Activated T-cell treated with anti-CD3 and anti-CD28 coated beads, Interleukin-2, amount 50 U/mL, for 4 hours (primary cell): ENCODE measurements around the gene SOCS7. TPM values are rescaled to one million over a fixed set of nuclear protein-coding genes. Genes with fewer than 3 reads are reported as not detected.
"Not testable (repeated sequence)": the region's sequence is repeated elsewhere in the genome, so short reads cannot be mapped to it uniquely, and the experiment has no call there.

ENCODE experiments used
- ATAC-seq, 2 donors: fragments of 200-7000 bp; cut with Tn5 transposase; one replicate each; pipeline ENCODE4 v1.10.0; 2021
- DNase-seq: peaks from one replicate; pipeline ENCODE4 v3.0.0-alpha.2; 2020
- H3K27me3 Mint-ChIP-seq: one replicate; pipeline ENCODE4 v1.8.0; 2021; ENCODE audit warnings: low read depth, mixed read lengths
- H3K36me3 Mint-ChIP-seq: one replicate; pipeline ENCODE4 v1.8.0; 2022; ENCODE audit warnings: mixed read lengths; ENCODE audit not compliant: insufficient read depth
- H3K4me1 Mint-ChIP-seq: one replicate; pipeline ENCODE4 v1.8.0; 2021; ENCODE audit warnings: low read depth, mixed read lengths
- H3K4me3 Mint-ChIP-seq: one replicate; pipeline ENCODE4 v1.8.0; 2021; ENCODE audit warnings: mild to moderate bottlenecking, moderate library complexity, mixed read lengths
- H3K9me3 Mint-ChIP-seq: one replicate; pipeline ENCODE4 v1.8.0; 2021; ENCODE audit warnings: mixed read lengths
- total RNA-seq, 3 donors: library from RNA; stranded (reverse); gene quantifications; one replicate each; pipeline ENCODE4 v1.2.1, GENCODE V29; 2021

The SOCS7 gene
- total RNA-seq, 3 donors from 2014 or later = 32.2 to 33.2 (median 32.8) TPM

GRCh38 chr17:38428643-38429371, 77.2 kb downstream of the SOCS7 start:
- Mint-ChIP-seq H3K4me1 (peaks cover 6% of the 10 kb centered on the region), H3K36me3 (no peaks in the 10 kb centered on the region), H3K4me3 (peak overlapping the region; percentile 61), H3K27me3 (peaks cover 14% of the 10 kb centered on the region), H3K9me3 (no peaks in the 10 kb centered on the region)
- DNase-seq (no peak), ATAC-seq (peak; percentile 25 to 32)

DNA sequence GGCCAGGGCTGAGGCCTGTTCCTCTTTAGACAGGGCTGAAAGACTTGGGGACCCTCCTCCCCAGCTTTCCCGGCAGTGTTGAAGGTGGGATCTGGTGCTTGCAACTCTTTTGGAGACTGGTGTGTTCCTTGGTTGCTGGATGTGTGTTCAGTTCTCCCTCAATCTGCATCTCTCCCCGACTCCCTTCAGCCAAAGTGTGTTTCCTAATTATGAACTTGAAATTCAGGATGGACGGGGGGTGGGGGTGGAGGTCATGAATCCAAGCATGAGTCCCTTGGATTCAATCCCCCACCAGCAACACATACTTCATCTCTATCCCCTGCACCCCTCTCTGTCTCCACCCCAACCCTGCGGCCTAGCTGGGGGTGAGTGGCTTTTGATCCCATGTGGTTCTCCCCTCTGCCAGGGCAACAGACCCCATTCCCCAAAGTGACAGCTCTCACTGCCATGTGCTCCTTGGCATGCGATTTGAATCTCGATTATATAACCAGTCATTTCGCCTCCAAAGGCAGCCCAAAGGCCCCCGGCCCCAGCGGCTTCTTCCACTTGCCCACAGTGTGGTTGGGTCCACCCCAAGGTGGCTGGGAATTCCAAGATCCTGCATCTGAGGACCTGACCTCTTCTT, 77.9 kb downstream of the SOCS7 start:
- Mint-ChIP-seq H3K27me3 (peaks cover 9% of the 10 kb centered on the region), H3K4me1 (peaks cover 6% of the 10 kb centered on the region), H3K4me3 (peak overlapping the region; percentile 61), H3K36me3 (no peaks in the 10 kb centered on the region), H3K9me3 (no peaks in the 10 kb centered on the region)
- no peak for DNase-seq
- ATAC-seq = no peak

- Mint-ChIP-seq H3K9me3 (no peaks in the 10 kb centered on the region), H3K27me3 (peaks cover 2% of the 10 kb centered on the region), H3K36me3 (no peaks in the 10 kb centered on the region), H3K4me3 (peak overlapping the region; percentile 22), H3K4me1 (peaks cover 6% of the 10 kb centered on the region)
- DNase-seq (no peak), ATAC-seq (no peak)
These were observed 78.7 kb downstream of the SOCS7 start for GRCh38 chr17:38430316-38430715.

DNA sequence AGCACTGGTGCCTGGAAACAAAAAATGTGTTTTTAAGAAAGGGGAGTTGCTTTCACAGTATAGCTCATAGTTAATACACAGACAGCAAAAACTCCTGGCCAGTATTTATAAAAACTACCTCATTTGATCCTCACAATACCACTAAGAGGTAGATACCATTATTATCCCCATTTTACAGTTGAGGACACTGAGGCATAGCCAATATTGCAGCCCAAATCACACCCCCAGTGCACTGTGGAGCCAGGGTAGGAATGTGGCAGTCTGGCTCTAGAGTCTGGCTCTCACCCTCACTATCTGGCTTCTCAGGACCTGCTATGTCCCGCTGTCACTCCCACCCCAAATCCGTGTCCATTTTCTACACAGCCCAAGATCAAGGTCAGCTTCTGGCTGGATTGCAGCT, 79.2 kb downstream of the SOCS7 start:
- no peaks in the 10 kb centered on the region for H3K36me3 Mint-ChIP-seq
- no peaks in the 10 kb centered on the region for H3K27me3 Mint-ChIP-seq
- H3K4me3 Mint-ChIP-seq = no peak overlapping the region
- ATAC-seq (no peak), DNase-seq (no peak)
- H3K4me1 Mint-ChIP-seq = peaks cover 6% of the 10 kb centered on the region
- H3K9me3 Mint-ChIP-seq = no peaks in the 10 kb centered on the region

DNA sequence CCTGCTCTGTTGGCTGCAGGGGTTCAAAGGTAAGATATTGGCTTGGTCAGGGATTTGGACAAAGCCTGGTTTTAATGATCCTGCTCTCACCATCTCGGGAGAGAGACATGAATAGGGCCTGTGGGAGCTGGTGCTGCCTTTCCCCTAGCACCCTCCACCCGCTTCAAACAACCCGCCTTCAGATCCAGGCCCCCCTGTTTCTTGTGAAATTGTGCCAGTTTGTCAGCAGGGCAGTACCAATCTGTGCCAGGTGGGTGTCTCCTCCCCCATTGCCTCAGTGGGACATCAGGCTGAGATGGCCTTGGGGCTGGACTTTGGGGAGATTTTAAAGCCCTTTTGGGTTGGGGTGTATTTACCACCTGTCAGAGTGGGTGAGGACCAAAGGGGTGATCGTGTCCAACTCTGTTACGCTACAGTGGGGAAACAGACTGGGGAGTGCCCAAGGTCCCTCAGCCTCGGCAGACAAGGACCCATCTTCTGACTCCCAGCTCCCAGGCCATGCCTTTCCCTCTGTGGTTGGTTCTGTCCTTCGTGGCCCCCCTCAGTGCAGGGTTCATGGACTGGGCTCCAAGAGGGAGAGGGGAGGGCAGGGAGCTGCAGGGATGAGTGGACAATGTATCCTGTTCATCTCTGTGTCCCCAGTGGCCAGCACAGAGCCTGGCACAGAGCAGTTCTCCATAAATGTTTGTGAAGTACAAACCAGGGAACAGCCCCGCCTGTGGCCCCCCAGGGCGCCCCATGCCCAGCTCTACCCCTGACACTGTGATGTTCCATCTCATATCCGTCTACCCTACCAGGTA, 79.9 kb downstream of the SOCS7 start:
- DNase-seq (no peak), ATAC-seq (no peak)
- Mint-ChIP-seq H3K4me1 (peaks cover 6% of the 10 kb centered on the region), H3K27me3 (no peaks in the 10 kb centered on the region), H3K9me3 (no peaks in the 10 kb centered on the region), H3K36me3 (no peaks in the 10 kb centered on the region), H3K4me3 (no peak overlapping the region)

GRCh38 chr17:38434178-38434665, 82.6 kb downstream of the SOCS7 start:
- H3K27me3 Mint-ChIP-seq = no peaks in the 10 kb centered on the region
- H3K4me1 Mint-ChIP-seq = peaks cover 2% of the 10 kb centered on the region
- no peaks in the 10 kb centered on the region for H3K9me3 Mint-ChIP-seq
- ATAC-seq (no peak), DNase-seq (no peak)
- H3K36me3 Mint-ChIP-seq = no peaks in the 10 kb centered on the region
- no peak overlapping the region for H3K4me3 Mint-ChIP-seq

GRCh38 chr17:38435795-38436194, 84.2 kb downstream of the SOCS7 start:
- no peak for DNase-seq
- Mint-ChIP-seq H3K27me3 (no peaks in the 10 kb centered on the region), H3K4me1 (no peaks in the 10 kb centered on the region), H3K36me3 (no peaks in the 10 kb centered on the region), H3K9me3 (no peaks in the 10 kb centered on the region), H3K4me3 (no peak overlapping the region)
- ATAC-seq = no peak

GRCh38 chr17:38436386-38436785, 84.7 kb downstream of the SOCS7 start:
- no peaks in the 10 kb centered on the region for H3K4me1 Mint-ChIP-seq
- no peak for DNase-seq
- no peak overlapping the region for H3K4me3 Mint-ChIP-seq
- H3K36me3 Mint-ChIP-seq = no peaks in the 10 kb centered on the region
- no peaks in the 10 kb centered on the region for H3K27me3 Mint-ChIP-seq
- no peak for ATAC-seq
- H3K9me3 Mint-ChIP-seq = no peaks in the 10 kb centered on the region

DNA sequence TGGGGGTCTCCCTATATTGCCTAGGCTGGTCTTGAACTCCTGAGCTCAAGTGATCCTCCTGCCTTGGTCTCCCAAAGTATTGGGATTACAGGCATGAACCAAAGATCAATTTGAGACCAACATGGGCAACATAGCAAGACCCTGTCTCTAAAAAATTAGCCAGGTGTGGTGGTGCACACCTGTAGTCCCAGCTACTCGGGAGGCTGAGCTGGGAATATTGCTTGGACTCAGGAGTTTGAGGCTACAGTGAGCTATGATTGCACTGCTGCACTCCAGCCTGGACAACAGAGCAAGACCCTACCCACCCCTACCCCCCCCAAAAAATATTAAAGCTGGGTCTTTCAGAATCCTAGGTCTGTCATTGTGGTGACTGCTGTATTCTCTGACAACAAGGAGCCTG, 85.7 kb downstream of the SOCS7 start:
- H3K4me1 Mint-ChIP-seq, H3K9me3 Mint-ChIP-seq, H3K36me3 Mint-ChIP-seq, ATAC-seq, DNase-seq, H3K27me3 Mint-ChIP-seq, H3K4me3 Mint-ChIP-seq: not testable (repeated sequence)

DNA sequence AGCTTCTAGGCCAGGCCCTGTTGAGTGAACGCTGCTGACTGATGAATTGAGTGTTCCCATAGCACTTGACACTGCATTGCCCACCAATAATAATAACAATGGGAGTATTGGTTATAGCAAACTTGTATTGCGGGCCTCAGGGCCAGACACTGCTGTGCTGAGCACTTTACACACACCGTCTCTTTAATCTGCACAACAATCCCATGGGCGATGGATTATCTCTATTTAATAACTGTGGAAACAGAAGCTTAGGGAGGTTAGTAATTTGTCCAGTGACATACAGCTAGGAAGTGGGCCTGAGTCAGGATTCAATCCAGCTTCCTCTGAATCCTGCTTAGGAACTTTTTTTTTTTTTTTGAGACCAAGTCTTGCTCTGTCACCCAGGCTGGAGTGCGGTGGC, 87.8 kb downstream of the SOCS7 start:
- Mint-ChIP-seq H3K9me3 (no peaks in the 10 kb centered on the region), H3K36me3 (no peaks in the 10 kb centered on the region), H3K27me3 (no peaks in the 10 kb centered on the region), H3K4me3 (no peak overlapping the region), H3K4me1 (no peaks in the 10 kb centered on the region)
- DNase-seq (no peak), ATAC-seq (no peak)

DNA sequence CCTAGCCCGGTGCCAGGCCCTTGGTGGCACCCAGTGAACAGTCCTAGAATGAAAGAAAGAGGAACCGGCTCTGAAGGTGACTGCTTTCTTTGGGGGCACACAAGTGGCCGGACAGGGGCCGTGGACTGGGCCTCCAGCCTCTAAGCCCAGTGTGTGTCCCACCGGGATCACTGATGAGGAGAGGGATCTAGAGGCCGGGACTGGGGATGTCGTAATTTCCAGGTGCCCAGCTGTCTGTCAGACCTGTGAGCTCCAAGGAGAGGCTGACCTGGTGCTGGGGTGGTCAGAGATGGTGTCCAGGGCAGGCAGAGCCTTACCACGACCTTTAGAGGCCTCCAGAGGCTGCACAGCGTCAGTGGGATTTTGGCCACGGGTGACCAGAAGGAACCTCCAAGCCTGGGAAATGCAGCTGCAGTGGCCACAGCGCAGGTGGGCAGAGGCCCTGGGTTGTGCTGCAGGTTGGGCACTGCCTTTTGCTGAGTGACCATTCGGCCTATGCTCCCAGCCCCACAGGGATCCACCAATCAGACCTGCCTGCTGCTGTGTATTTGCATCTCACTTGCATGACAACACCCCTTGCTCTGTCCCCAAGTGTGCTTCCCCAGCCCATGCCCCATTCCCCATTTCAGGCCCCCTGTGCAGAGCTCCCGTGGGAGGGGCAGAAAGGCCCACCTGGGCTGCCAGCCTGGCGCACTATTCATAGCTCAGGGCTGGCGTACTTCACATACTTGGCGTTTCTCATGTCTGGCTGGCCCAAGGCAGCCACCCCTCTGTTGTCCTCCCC, 89.2 kb downstream of the SOCS7 start:
- no peaks in the 10 kb centered on the region for H3K9me3 Mint-ChIP-seq
- H3K4me3 Mint-ChIP-seq = no peak overlapping the region
- H3K36me3 Mint-ChIP-seq = no peaks in the 10 kb centered on the region
- DNase-seq (no peak), ATAC-seq (no peak)
- no peaks in the 10 kb centered on the region for H3K27me3 Mint-ChIP-seq
- H3K4me1 Mint-ChIP-seq = no peaks in the 10 kb centered on the region

DNA sequence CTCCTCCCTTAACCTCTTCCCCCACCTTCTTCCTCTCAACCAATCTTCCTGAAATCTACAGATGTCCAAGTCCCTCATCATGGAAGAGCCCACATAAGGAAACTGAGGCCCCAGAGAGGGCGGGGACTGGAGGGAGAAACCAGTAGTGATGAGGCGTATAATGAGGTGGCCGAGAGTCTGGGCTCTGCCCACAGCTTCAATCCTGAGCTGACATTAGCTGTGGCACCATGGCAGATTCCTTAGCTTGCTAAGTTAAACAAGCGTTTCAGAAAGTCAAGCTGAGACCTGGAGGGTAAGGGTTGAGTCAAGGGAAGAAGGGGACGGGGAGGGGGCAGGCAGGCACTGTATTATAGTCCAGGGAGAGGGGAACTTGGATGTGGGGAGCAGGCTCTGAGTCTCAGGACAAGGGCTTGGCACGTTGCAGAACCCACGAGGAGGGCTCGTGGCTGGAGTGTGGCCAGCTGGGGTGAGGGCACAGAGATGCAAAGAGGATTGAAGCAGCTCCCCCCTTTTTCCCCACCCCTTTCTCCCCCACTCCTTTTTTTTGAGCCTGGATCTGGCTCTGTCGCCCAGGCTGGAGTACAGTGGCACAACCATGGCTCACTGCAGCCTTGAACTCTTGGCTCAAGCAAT, 89.9 kb downstream of the SOCS7 start:
- DNase-seq (no peak), ATAC-seq (no peak)
- Mint-ChIP-seq H3K4me1 (no peaks in the 10 kb centered on the region), H3K9me3 (no peaks in the 10 kb centered on the region), H3K4me3 (no peak overlapping the region), H3K36me3 (no peaks in the 10 kb centered on the region), H3K27me3 (no peaks in the 10 kb centered on the region)

- Mint-ChIP-seq H3K27me3 (no peaks in the 10 kb centered on the region), H3K9me3 (no peaks in the 10 kb centered on the region), H3K36me3 (no peaks in the 10 kb centered on the region), H3K4me3 (no peak overlapping the region), H3K4me1 (no peaks in the 10 kb centered on the region)
- DNase-seq = no peak
- ATAC-seq = no peak
These were observed 90.9 kb downstream of the SOCS7 start for GRCh38 chr17:38442548-38442947.
